ENCODE measurements around the gene CAPN13.
A peak's percentile ranks its signal among the peaks of the same experiment; 100 is the strongest.

CAPN13 gene

DNA sequence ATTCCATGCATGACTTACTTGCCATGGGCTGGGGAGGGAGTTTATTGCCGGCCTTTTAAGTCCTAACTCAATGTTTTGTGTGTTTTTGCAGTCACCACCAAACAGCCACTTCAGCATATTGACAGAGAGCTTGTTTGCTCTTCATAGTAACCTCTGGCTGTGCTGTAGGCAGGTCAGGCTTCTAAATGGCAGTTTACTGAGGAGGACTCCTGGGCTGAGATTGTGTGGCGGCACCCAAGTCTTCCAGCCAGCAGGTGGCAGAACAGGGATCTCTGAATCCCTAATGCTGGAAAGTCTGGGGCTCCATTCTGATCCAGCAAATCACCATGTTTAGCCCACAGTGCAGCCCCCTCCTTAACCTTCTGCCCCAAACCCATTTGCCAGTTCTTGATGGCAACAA, 121.2 kb downstream of the CAPN13 start:
- Histone ChIP-seq H3K4me1 (peaks cover 0 to 51% (median 40%) of the 10 kb centered on the region in 4 donors), H3K27me3 (no peaks in the 10 kb centered on the region), H3K4me3 (no peak overlapping the region), H3K27ac (peak overlapping the region in 1 of 2 donors; percentile 87), H3K9me3 (no peaks in the 10 kb centered on the region), H3K36me3 (no peaks in the 10 kb centered on the region)
- DNase-seq, result no peak
- intact Hi-C loops (cut with DNase I; ENCODE audit: low total_unique reads), result loop anchor here (10.0 kb wide), 1 partner anchor 181 kb away; no protein-coding TSS in a partner anchor
- TF ChIP-seq, protein P1, sequence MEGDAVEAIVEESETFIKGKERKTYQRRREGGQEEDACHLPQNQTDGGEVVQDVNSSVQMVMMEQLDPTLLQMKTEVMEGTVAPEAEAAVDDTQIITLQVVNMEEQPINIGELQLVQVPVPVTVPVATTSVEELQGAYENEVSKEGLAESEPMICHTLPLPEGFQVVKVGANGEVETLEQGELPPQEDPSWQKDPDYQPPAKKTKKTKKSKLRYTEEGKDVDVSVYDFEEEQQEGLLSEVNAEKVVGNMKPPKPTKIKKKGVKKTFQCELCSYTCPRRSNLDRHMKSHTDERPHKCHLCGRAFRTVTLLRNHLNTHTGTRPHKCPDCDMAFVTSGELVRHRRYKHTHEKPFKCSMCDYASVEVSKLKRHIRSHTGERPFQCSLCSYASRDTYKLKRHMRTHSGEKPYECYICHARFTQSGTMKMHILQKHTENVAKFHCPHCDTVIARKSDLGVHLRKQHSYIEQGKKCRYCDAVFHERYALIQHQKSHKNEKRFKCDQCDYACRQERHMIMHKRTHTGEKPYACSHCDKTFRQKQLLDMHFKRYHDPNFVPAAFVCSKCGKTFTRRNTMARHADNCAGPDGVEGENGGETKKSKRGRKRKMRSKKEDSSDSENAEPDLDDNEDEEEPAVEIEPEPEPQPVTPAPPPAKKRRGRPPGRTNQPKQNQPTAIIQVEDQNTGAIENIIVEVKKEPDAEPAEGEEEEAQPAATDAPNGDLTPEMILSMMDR (IDR thresholded peaks at IDR 0.05), result no peak

DNA sequence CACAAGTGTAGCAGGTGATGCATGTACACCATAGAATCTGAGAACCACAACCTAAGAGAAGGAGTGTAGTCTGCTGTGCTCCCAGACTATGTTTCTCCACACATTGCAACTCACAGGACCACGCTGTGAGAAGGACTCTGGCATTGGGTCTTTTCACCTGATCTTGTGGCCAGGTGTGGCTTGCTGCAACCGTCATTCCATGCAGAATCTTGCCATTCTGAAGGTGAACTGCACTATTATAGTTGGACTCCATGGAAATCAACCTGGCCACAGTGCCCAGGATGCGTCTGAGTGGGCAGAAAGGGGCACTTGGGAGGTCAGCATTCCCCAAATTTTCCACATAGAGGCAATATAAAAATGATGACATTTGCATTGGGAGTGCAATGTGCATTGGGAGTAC, 122.2 kb downstream of the CAPN13 start:
- no peak overlapping the region for H3K4me3 ChIP-seq
- H3K9me3 ChIP-seq, result no peaks in the 10 kb centered on the region
- intact Hi-C loops (cut with DNase I; ENCODE audit: low total_unique reads), result loop anchor here (10.0 kb wide), 1 partner anchor 180 kb away; no protein-coding TSS in a partner anchor
- no peak for DNase-seq
- no peaks in the 10 kb centered on the region for H3K36me3 ChIP-seq
- H3K27ac ChIP-seq, result no peak overlapping the region
- TF ChIP-seq, protein P1 (IDR thresholded peaks at IDR 0.05), result no peak
- H3K27me3 ChIP-seq, result no peaks in the 10 kb centered on the region
- H3K4me1 ChIP-seq, result peaks cover 0 to 41% (median 32%) of the 10 kb centered on the region in 4 donors

DNA sequence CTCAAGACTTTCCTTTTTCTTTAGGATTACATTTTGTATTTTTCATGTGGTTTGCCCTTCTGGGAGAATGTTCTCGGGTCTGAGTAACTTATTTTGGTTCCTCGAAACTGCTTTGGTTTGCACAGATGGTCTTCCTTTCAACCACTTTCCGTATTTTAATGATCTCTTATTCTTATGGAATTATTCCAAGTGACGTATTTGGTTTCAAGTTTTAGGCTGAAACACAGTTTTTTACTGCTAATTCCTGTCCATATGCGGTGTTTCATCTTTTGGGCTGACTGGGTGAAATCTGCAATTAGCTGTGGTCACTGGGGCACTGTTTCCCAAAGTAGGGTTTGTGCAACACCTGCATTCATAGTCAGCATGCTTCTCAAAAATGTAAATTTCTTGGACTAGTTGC, 122.7 kb downstream of the CAPN13 start:
- Histone ChIP-seq H3K36me3 (no peaks in the 10 kb centered on the region), H3K9me3 (no peaks in the 10 kb centered on the region), H3K4me1 (peaks cover 0 to 36% (median 27%) of the 10 kb centered on the region in 4 donors), H3K27ac (no peak overlapping the region), H3K4me3 (no peak overlapping the region), H3K27me3 (no peaks in the 10 kb centered on the region)
- TF ChIP-seq, protein P1 (IDR thresholded peaks at IDR 0.05), result no peak
- no peak for DNase-seq
- intact Hi-C loops (cut with DNase I; ENCODE audit: low total_unique reads), result loop anchor here (10.0 kb wide), 1 partner anchor 180 kb away; no protein-coding TSS in a partner anchor

DNA sequence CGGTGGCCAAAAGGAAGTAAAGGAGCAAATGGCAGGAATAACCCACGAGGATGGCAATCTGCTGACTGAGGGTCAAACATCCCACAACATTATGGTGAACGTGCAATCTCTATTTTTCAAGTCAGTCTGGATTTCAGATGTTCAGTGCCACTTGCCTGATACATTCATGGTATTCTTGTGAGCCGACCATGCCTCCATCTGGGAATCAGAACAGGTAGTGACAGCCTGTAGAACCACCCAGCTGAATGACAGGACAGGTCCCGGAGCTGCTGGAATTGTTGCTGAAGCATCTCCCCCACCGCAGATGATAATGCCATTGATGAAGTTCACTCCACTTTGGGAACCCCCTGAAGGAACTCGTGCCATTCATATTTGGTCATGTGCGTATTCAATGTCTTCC, 123.2 kb downstream of the CAPN13 start:
- no peak overlapping the region for H3K27ac ChIP-seq
- H3K27me3 ChIP-seq, result no peaks in the 10 kb centered on the region
- TF ChIP-seq, protein P1 (IDR thresholded peaks at IDR 0.05), result no peak
- no peak overlapping the region for H3K4me3 ChIP-seq
- no peaks in the 10 kb centered on the region for H3K36me3 ChIP-seq
- intact Hi-C loops (cut with DNase I; ENCODE audit: low total_unique reads), result loop anchor here (10.0 kb wide), 1 partner anchor 179 kb away; no protein-coding TSS in a partner anchor
- no peak for DNase-seq
- H3K4me1 ChIP-seq, result peaks cover 0 to 31% (median 22%) of the 10 kb centered on the region in 4 donors
- no peaks in the 10 kb centered on the region for H3K9me3 ChIP-seq

DNA sequence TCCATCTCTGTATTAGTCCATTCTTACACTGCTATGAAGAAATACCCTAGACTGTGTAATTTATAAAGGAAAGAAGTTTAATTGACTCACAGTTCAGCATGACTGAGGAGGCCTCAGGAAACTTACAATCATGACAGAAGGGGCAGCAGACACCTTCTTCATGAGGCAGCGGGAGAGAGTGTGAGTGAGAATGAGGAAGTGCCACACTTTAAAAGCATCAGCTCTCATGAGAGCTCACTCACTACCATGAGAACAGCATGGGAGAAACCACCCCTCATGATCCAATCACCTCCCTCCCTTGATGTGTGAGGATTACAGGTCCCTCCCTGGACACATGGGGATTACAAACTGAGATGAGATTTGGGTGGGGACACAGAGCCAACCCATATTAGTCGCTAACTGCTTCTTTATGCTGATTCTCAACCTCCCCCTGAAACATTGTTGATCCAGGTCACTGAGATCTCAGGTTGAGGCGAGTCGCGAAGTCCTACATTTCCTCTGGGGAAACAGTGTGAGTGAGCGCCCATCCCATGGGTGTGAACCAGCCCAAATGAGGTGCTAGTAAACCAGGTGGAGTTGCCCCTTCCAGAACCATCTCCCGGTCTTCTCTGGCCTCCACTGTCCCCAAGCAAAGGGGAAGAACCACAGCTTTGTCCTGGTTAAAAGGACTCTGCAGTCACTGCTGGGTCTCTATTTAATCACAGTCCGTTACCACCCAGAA, 123.8 kb downstream of the CAPN13 start:
- H3K4me3 ChIP-seq, result no peak overlapping the region
- peaks cover 0 to 25% (median 16%) of the 10 kb centered on the region in 4 donors for H3K4me1 ChIP-seq
- TF ChIP-seq, protein P1 (IDR thresholded peaks at IDR 0.05), result no peak
- H3K27me3 ChIP-seq, result no peaks in the 10 kb centered on the region
- no peak overlapping the region for H3K27ac ChIP-seq
- intact Hi-C loops (cut with DNase I; ENCODE audit: low total_unique reads), result loop anchor here (10.0 kb wide), 1 partner anchor 179 kb away; no protein-coding TSS in a partner anchor
- no peaks in the 10 kb centered on the region for H3K36me3 ChIP-seq
- H3K9me3 ChIP-seq, result no peaks in the 10 kb centered on the region
- DNase-seq, result no peak

Measured in tibial artery (tissue), 4 donors.